NCI-H1092 (cell line): ENCODE results near the gene GRIK2.

Source experiments
- DNase-seq: peaks from one replicate; lab custom pipeline; 2025; lab: John Stamatoyannopoulos, UW

The GRIK2 gene

DNA sequence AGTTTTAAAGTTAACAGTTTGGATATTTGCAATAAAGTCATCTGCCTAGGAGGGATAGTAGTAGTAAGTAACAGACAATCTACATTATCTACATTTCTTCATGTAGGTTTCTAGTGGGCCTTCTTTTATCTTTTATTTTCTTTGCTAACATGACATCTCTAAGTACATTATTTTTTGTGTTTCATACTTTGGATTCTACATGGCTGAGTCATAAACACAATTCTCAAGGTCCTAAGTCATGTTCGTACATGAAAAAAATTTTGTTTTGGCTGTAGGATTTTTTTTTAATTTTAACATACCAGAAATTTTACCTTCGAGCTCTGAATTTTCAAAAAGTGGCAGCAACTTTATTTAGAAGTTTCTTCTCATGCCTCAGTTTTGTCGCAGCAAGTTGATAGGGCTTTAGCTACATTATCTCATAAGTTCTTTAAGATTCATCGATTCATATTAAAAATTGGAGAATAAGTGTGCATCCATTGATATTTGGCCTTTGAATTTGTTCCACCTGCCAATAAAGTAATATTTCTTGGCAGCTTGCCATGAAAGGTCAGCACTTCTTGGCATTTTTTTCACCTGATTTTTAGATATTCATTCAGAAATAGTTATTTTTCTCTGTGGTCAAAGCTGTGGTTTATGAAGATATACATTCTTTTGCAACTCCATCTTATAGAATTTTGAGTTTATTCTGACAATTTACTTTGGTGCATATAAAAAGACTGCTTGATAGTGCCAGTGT, 146.2 kb downstream of the GRIK2 start:
- DNase-seq = no peak

DNA sequence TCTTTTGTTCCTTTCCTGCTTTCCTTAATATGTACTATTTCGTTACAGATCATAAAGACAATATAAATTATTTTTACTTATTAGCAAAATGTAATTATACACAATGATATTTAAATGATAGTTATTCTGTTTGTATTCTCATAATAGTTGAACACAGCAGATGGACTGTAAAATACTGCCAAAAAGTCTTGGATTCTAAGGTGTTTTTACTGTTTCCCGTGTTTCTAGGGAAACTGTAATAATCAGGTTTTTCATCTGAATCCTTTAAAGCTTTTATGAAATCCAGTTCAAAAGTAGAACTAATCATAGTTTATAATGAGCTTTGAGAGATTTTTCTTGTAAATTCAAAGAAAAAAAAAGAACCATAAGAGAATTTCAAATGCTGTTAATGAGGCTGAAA, 148.4 kb downstream of the GRIK2 start:
- no peak for DNase-seq

DNA sequence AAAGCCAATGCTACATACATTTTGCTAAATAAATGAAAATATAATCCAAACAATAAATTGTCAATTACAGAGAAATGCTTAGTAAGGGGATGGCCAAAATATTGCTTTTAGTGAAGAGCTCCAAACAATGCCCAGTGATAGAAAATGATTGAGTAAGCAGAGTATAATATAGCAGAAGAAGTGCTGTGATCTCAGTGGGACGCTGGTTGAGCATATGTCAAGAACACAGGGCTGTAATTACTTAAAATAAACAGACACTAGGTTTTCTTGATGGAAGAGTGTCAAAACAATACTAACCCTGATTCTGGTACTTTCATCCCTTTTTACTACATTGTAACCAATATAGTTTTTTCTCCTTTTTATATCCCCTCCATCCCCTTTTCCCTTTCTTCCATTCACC, 150.3 kb downstream of the GRIK2 start:
- DNase-seq = no peak

DNA sequence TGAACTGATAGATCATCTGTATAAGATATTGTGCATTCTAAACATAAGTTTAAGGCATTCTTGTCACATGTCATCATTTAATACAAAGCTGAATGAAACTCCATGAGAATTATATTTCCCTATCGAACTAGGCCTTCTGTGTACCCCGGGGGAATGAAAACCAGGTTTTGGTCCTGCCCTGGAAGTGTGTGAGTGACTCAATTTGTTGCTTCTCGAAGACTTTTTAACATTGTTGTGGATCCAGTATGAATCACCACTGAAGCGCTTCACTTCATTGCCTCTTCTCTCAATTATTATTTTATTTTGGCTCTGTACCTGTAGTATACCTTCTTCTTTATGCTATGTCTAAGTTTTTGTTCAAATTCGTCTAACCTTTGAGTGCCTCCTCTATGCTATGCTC, 150.8 kb downstream of the GRIK2 start:
- no peak for DNase-seq

DNA sequence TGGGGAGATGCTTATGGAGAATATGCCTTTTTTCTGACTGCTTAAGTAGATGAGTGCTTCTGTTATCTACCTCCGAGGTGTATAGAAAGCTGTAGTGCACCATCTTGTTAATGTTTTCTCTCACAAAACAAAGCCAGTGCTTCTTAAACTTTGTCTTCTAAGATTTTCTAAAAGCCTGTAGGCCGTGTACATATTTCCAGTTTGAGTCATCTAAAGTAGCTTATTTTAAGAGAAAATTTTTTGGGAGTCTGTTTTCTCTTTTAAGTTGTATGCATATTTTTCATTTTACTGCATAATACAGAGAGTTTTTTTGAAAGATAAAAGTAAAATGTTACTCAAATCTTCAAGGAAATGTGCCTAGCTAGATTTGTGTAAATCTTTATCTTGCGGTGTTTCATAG, 151.7 kb downstream of the GRIK2 start:
- DNase-seq = no peak

DNA sequence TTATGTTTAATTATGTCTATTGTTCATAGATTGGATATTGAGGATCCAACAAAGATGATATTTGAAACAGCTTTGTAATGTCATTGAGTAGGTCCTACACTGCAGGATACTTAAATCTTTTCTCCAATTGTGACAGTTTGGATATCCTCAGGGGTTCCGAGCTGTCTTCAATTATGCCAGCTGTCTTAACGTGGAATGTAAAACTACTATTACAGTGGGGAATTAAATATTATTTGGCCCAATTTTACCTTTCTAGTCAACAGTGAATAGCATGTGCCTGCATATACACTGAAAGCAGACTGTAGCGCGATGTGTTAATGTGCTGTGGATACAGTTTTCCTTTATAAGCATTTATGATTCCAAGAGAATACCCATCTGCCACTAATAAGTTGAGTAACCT, 156.9 kb downstream of the GRIK2 start:
- DNase-seq = no peak

DNA sequence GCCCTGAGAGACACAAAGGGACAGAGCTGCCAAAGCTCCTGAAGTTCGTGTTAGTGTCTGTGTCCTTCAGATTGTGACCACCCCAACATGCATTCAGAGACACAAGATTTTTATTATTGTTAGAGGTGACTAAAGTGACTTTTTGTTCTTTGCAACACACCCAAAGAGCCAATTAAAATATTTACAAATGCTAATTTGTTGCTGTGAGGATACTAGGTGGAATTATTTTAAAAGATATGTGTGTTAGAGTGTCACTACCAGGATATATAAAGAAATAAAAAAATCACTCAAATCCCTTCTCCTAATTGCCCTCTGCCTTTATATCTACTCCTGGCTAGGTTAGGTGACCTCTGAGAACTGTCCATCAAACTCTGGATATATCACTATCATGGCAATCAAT, 160.7 kb downstream of the GRIK2 start:
- no peak for DNase-seq

DNA sequence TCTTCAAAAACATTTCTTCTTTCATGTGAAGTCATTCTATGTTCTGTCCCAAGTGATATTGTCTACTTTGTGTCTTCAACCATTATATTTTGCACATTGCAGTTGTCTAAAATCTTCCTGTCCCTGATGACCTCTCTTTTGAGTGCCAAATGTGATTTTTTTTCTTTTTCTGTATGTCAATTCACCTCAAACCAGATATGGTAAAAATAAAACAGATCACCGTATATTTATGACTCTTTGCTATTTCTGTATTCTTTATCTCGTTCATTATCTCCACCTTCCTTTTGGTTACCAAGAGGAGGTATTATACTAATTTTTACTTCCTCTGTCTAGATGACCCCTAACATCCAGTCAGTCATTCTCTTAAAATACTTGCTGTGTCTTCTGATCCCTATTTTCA, 165.2 kb downstream of the GRIK2 start:
- no peak for DNase-seq

DNA sequence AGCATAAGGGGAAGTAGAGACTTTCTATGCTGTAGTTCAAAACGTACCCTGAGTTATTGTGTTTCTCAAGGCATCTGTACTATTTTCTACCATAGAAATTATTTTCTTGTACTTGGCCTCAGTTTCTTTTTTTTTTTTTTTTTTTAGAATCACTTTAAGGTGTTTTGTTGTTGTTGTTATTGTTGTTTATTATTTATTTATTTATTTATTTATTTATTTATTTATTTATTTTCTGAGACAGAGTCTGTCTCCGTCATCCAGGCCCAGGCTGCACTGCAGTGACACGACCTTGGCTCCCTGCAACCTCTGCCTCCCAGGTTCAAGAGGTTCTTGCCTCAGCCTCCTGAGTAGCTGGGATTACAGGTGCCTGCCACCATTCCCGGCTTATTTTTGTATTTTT, 179.1 kb downstream of the GRIK2 start:
- no peak for DNase-seq

DNA sequence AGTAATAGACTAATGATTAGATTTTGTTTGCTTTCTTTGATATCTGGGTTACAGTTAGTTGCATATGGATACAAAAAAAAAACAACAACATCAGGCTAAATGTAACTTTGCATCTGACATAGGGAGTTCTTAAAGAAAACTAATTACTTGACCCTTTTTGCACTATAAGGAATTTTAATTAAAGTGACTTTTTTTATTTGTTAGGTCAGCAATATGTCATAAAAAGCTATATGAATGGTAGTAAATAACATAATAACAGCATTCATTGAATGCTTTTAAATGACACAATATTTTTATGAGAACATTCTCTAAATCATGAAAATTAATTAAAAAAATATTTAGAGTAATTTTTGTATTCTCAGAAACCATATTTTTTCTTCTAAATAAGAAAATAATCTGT, 183.6 kb downstream of the GRIK2 start:
- no peak for DNase-seq

DNA sequence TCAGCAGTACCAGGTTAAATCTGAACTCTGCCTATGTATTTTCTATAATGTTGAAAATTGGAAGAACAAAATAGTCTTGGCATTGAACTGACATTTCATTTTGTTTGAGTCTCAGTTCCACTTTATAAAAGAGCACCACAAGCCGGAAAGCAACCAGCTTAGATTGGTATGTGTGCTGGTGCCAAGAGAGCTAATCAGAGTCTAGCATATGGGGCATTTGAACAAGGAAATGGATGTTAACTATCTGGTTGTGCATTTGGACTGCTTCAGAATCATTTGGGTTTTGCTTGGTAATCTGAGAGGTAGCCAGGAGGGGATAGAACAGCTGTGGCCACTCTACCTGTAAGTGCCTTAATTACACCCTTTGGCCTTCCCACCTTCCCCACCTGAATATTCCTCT, 184.8 kb downstream of the GRIK2 start:
- DNase-seq = no peak

DNA sequence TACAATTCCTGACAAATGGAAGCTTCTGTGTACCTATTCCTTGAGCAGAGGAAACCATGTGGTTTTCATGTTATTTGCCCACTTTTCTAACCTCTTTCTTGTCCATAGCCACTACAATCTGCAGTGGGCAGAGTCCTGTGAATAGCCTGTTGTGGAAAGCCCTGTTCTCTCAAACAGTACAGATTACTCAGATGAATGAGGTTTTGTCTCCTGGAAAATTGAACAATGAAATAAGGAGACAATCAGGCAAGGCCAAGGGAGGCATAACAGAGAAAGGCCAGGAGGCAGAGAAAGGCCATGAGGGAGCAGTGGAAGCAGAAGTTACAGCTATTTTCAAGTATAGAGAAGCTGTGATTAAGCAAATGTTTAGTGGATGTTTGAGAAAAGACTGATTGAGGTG, 189.3 kb downstream of the GRIK2 start:
- DNase-seq = no peak

DNA sequence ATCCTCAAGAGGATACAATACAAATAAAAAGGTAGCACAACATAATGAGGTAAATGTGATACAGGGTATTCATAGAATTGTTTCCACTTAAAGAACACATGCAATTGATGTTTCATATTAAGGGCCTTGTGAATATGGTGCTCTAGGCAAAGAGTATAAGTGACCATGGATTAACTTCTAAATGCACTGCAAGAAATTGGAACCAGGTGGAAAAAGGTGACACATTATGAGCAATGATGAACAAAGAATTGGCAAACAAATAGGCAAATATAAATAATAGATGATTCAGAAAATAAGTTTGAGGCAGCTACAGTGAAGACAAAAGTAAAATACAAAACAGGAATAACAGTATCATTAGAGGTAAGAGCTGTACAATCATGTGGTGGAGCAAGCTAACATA, 192.0 kb downstream of the GRIK2 start:
- DNase-seq = no peak

DNA sequence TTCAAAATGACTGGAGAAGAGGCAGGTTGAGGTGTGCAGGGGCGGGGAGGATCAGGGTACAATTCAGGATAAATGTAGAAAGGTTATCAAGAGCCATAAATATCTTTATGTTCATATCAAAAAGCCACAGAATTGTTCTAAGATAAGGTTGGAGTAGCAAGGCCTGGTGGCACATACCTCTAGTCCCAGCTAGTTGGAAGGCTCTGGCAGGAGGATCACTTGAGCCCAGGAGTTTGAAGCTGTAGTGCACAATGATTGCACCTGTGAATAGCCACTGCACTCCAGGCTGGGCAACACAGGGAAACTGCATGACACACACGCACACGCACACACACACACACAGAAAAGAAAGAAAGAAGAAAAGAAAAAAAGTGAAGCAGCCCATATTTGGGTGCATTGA, 194.8 kb downstream of the GRIK2 start:
- no peak for DNase-seq

DNA sequence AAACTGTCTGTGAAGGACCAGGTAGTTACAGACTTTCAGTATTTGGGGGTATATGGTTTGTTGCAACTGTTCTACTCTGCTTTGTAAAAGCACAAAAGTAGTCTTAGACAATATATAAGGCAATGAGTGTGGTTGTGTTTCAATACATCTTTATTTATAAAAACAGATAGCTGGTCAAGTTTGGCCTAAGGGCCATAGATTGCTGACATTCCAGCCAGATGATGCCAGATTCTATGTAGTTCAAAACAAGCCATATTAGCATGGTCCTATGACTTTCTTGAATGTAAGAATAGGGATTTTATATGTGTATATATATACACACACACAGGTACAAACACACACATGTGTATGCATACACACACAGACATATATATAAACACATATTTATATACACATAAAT, 201.8 kb downstream of the GRIK2 start:
- no peak for DNase-seq

DNA sequence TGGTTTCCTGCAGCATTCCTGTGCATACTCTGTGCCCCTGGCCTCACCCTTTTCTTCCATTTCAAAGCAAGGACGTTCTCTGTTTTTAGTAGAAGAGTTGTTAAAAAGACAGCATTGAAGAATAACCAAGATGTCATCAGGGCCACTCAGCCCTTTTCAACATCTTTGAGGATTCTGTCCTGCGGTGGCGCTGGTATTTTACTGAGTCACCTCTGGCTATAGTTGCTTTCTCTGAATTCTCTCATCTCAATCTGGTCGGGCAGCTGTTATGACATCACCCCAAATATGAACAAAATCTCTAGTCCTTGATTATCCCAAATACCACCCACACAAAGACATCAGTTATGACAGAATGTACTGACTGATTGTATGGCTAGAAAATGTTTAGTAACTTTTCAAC, 204.2 kb downstream of the GRIK2 start:
- DNase-seq = no peak

DNA sequence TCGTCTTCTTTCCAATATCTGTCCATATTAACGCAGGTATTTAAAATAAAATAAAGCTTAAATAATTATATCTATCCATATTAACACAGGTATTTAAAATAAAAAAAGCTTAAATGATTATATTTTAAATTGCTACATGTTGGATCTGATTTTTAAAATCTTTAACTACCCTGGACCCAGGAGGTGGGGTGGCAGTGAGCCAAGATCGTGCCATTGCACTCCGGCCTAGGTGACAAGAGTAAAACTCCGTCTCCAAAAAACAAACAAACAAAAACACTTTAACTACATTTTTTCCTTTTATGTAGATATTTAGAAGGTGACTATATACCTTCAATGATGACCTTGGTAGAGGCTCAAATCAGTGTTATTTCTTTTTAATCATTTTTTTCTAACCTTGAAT, 211.9 kb downstream of the GRIK2 start:
- DNase-seq = no peak

DNA sequence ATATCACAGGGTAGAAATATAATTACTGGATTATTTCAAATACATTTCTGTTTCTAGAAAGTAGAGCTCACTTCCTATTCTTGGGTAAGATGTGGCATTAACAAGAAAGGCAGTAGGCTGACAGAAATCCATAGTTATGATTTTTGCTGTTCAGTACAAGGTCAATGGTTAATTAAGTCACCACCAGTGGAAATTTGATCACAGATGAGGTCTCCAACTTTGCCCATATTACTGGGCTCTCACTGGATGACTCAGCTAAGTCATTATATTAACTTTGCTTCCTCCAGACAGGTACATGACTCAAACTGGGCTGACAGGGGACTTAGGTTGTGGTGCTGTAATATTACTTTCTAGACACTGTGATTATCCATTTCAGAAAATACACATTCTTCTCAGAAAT, 212.4 kb downstream of the GRIK2 start:
- no peak for DNase-seq

DNA sequence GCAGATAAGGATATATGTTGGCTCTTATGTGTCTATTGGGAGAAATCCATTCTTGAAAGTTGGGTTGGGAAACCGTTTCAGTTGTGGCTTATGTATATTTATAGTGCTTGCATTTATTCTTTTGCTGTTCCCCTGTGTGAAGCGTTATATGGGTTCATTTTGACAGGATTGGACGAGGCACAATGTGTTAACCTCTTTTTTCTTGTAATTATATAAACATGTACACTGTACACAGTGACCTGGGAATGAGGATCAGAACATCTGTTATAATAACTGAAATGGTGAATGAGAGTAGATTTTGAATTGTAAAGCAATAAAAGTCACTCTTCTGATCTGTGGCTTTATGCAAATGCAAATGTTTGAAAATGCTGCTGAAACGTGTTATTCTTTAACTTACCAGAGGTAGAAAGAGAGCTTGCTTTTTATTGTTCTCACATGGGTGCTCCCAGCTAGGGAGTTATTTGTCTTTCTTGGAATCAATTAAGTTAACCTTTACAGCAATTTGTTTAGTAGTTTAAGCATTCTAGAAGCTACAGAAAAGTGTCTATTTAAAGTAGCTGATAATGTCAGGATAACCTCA, 213.7 kb downstream of the GRIK2 start:
- DNase-seq = no peak

DNA sequence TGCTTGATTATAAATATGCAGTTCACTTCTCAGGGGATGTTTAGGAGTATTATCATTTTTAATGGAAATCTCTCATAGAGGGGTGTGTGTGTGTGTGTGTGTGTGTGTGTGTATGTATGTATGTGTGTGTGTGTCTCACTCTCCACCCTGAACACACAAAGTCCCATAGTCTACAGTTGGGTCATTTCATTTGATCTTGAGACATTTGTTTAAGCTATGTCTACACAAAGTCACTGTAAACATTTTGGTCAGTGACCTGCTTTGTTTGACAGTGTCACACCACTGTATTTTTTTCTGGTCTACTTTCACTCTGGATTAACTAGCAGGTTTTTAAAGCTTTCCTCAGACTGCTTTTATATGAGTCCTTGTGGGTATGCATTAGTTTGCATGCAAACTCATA, 215.2 kb downstream of the GRIK2 start:
- no peak for DNase-seq

DNA sequence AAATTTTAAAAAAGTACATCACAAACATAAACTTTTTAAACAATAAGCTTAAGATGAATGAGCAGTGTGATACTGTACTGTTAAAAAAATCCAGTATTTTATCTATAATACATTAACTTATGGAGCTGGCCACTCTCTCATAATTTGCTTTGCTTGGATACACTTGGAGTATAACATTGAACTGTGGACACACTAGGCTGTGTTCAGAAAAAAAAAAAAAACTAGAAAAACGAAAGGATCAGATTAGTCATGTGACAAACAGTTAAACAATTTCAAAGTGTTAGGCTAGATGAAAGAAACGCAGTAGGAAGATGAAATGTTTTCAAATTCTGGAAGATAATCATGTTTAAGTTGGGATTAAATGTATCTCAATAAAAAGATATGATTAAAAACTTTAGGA, 220.0 kb downstream of the GRIK2 start:
- DNase-seq = no peak

DNA sequence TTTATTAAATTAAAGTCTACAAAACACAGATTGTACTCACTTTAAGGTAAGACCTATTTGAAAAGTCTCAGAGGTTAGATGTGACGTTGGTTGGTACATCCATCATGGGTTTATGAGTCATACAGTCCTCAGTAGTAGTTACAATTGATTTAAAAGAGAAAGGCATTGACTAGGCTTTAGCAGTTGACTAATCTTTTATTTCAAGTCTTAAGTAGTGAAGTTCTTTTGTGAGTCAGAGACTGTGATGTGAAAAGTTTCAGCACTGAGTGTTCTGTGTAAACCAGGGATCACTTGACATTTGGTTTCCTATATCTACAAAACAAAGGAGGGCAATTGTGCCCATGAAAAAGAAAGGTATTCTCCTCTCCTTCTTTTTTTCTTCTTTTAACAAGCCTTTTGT, 221.3 kb downstream of the GRIK2 start:
- DNase-seq = no peak

DNA sequence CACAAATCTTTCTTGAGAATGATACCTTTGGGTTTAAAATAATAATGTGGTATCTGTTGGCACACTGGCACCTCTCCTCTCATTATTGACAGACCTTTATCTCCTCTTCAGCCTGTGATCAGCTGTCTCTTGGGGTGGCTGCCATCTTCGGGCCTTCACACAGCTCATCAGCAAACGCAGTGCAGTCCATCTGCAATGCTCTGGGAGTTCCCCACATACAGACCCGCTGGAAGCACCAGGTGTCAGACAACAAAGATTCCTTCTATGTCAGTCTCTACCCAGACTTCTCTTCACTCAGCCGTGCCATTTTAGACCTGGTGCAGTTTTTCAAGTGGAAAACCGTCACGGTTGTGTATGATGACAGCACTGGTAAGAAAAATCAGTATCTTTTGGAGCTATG, 232.8 kb downstream of the GRIK2 start:
- DNase-seq = peak; percentile 46

DNA sequence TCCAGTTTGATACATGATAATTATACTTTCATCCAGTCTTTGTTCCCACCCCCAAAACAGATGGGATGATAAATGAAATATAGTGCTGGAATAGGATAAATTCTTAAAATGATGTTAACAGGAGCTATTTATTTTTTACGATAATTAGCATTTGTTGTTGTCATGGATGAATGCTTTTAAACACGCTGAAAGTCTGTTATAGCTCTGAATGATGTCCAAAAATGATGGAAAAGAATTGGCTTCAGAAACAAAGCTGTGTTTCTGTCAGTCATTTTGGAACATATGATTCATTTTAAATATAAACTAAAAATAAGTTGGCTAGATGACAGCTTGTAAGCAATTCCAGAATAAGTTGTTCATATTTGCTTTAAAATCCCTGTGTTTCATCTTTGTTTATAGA, 237.4 kb downstream of the GRIK2 start:
- no peak for DNase-seq
